Neural cell (in vitro differentiated cells): ENCODE measurements around the gene YWHAB. TPM values are rescaled to one million over a fixed set of nuclear protein-coding genes. Genes with fewer than 3 reads are reported as not detected.

ENCODE experiments used
- H2AFZ ChIP-seq: fragments of 200-600, 300-800 bp; sonication (generic), shearing (Covaris generic); 2 replicates; pipeline ENCODE4 v1.6.0; 2014; ENCODE audit warnings: low read depth, mild to moderate bottlenecking, antibody characterized with exemption, low read length, moderate library complexity
- H3F3A ChIP-seq: fragments of 200-600 bp; shearing (Covaris generic); 2 replicates; pipeline ENCODE4 v1.6.1; 2016; ENCODE audit warnings: mild to moderate bottlenecking, moderate library complexity, mixed read lengths, antibody characterized with exemption, low read length; ENCODE audit not compliant: insufficient read depth, poor library complexity, severe bottlenecking
- H3K27ac ChIP-seq: fragments of 200-600, 300-800 bp; sonication (generic), shearing (Covaris generic); 2 replicates; pipeline ENCODE4 v1.5.1; 2014; ENCODE audit warnings: mild to moderate bottlenecking, low read length, moderate library complexity
- H3K27me3 ChIP-seq: fragments of 300-800, 200-600 bp; sonication (generic), shearing (Covaris generic); 2 replicates; pipeline ENCODE4 v1.6.0; 2014; ENCODE audit warnings: mild to moderate bottlenecking, low read depth, low read length, moderate library complexity; ENCODE audit not compliant: insufficient read depth
- H3K36me3 ChIP-seq: fragments of 300-800, 200-600 bp; sonication (generic), shearing (Covaris generic); 2 replicates; pipeline ENCODE4 v1.5.1; 2014; ENCODE audit warnings: mild to moderate bottlenecking, antibody characterized with exemption, low read length, moderate library complexity; ENCODE audit not compliant: insufficient read depth
- H3K4me2 ChIP-seq: fragments of 300-800, 200-600 bp; sonication (generic), shearing (Covaris generic); 2 replicates; pipeline ENCODE4 v1.6.0; 2014; ENCODE audit warnings: mild to moderate bottlenecking, low read length
- H3K4me3 ChIP-seq: fragments of 300-800, 200-600 bp; sonication (generic), shearing (Covaris generic); 2 replicates; pipeline ENCODE4 v1.5.1; 2014; ENCODE audit warnings: mild to moderate bottlenecking, low read length, moderate library complexity
- H3K79me2 ChIP-seq: fragments of 200-600 bp; shearing (Covaris generic); replicated peaks from 2 replicates; pipeline ENCODE4 v1.6.0; 2014; ENCODE audit warnings: mild to moderate bottlenecking, low read length, moderate library complexity; ENCODE audit not compliant: insufficient read depth
- H3K9ac ChIP-seq: fragments of 300-800, 200-600 bp; sonication (generic), shearing (Covaris generic); 2 replicates; pipeline ENCODE4 v1.6.1; 2016; ENCODE audit warnings: mild to moderate bottlenecking, low read length, mixed read lengths
- H3K9me2 ChIP-seq: fragments of 200-600 bp; shearing (Covaris generic); 2 replicates; pipeline ENCODE4 v1.6.1; 2016; ENCODE audit warnings: mild to moderate bottlenecking, low read length, mixed read lengths; ENCODE audit not compliant: insufficient read depth
- H3K9me3 ChIP-seq: fragments of 200-600, 300-800 bp; sonication (generic), shearing (Covaris generic); 2 replicates; pipeline ENCODE4 v1.6.1; 2016; ENCODE audit warnings: mild to moderate bottlenecking, mixed run types, low read length, moderate library complexity, mixed read lengths
- H4K20me1 ChIP-seq: fragments of 200-600 bp; shearing (Covaris generic); 2 replicates; pipeline ENCODE4 v1.6.1; 2016; ENCODE audit warnings: mild to moderate bottlenecking, mixed run types; ENCODE audit not compliant: insufficient read depth
- EP300 ChIP-seq: fragments of 450-650 bp; conservative IDR thresholded peaks from 2 replicates; pipeline ENCODE4 v1.6.1; 2014; ENCODE audit warnings: antibody characterized with exemption, mild to moderate bottlenecking, moderate library complexity; ENCODE audit not compliant: poor library complexity, severe bottlenecking
- EZH2 ChIP-seq: fragments of 200-600, 300-800 bp; shearing (Covaris generic), sonication (generic); IDR thresholded peaks from 2 replicates; pipeline ENCODE4 v1.6.1; 2014; ENCODE audit warnings: antibody characterized with exemption, low read length, borderline replicate concordance, mild to moderate bottlenecking; ENCODE audit not compliant: insufficient read depth, poor library complexity, severe bottlenecking
- MXI1 ChIP-seq: fragments of 450-650 bp; conservative IDR thresholded peaks from 2 replicates; pipeline ENCODE4 v1.6.1; 2014; ENCODE audit warnings: antibody characterized with exemption, mild to moderate bottlenecking; ENCODE audit not compliant: poor library complexity, severe bottlenecking
- POLR2AphosphoS5 ChIP-seq: IDR thresholded peaks from 2 replicates; pipeline ENCODE4 v1.6.1; 2012
- RAD21 ChIP-seq: fragments of 450-650 bp; conservative IDR thresholded peaks from 2 replicates; pipeline ENCODE4 v1.6.1; 2014; ENCODE audit warnings: antibody characterized with exemption, mild to moderate bottlenecking, moderate library complexity
- SMC3 ChIP-seq: fragments of 450-650 bp; conservative IDR thresholded peaks from 2 replicates; pipeline ENCODE4 v1.6.1; 2014; ENCODE audit warnings: antibody characterized with exemption, mild to moderate bottlenecking, moderate library complexity; ENCODE audit not compliant: poor library complexity
- TAF1 ChIP-seq: IDR thresholded peaks from 2 replicates; pipeline ENCODE4 v1.6.1; 2012; ENCODE audit warnings: low read depth
- polyA plus RNA-seq: library from polyadenylated mRNA; depleted of rRNA; stranded (reverse); fragments of >200 nt; gene quantifications from 2 replicates; pipeline ENCODE4 v1.2.3, GENCODE V29; 2014
- TF ChIP-seq, protein P1 (sequence below): fragments of 450-650 bp; IDR thresholded peaks from 2 replicates; pipeline ENCODE4 v1.5.1; 2014; ENCODE audit warnings: antibody characterized with exemption, mild to moderate bottlenecking, moderate library complexity; ENCODE audit not compliant: poor library complexity, severe bottlenecking
- TF ChIP-seq, protein P2 (sequence below): IDR thresholded peaks from 2 replicates; pipeline ENCODE4 v1.6.1; 2012; ENCODE audit warnings: borderline replicate concordance

YWHAB gene
- polyA plus RNA-seq, 1 donor from 2014 or later: 279 TPM

DNA sequence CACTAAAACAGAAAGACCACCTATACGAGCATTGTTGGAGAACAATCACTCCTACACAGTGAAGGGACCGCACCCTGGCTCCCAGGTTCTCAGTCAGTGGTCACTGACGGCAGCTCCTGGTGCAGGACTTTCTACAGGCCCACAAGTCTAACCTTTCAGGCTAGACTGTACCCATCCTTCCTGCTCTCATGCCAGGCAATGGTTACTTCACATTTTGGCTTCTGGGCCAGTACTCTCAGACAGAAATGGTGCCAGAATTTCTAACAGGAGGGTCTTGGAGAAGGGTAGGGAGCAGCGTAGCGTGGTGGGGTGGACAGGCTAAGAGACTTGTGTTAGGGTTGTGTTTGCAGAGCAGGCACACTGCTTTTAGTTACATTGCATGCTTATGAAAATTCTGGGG lies 62.6 kb downstream of the YWHAB start:
- H3K36me3 ChIP-seq: peaks cover 7% of the 10 kb centered on the region
- no peaks in the 10 kb centered on the region for H3K27me3 ChIP-seq

DNA sequence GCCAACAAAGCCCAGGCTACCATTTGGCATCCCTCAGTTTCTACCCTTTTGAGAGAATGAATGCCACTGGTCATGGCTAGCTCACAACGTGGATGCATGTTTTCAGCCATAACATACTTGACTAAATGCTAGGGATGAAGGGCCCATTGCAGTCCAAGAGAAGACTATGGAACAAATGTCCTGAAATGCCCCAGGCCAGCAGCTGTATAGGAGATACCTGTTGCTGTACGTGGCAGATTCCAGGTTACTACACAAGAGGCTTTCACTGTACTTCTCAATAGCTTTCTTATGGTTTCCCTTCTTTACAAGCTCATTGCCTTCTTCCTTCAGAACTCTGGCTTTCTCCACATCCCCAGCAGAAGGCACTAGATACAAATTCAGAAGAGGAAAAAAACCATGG lies 63.0 kb downstream of the YWHAB start:
- no peaks in the 10 kb centered on the region for H4K20me1 ChIP-seq
- H3K4me2 ChIP-seq: no peak overlapping the region
- no peak overlapping the region for H3K9ac ChIP-seq
- H3K79me2 ChIP-seq: no peaks in the 10 kb centered on the region
- H3K36me3 ChIP-seq: peaks cover 7% of the 10 kb centered on the region
- TF ChIP-seq, protein P1, sequence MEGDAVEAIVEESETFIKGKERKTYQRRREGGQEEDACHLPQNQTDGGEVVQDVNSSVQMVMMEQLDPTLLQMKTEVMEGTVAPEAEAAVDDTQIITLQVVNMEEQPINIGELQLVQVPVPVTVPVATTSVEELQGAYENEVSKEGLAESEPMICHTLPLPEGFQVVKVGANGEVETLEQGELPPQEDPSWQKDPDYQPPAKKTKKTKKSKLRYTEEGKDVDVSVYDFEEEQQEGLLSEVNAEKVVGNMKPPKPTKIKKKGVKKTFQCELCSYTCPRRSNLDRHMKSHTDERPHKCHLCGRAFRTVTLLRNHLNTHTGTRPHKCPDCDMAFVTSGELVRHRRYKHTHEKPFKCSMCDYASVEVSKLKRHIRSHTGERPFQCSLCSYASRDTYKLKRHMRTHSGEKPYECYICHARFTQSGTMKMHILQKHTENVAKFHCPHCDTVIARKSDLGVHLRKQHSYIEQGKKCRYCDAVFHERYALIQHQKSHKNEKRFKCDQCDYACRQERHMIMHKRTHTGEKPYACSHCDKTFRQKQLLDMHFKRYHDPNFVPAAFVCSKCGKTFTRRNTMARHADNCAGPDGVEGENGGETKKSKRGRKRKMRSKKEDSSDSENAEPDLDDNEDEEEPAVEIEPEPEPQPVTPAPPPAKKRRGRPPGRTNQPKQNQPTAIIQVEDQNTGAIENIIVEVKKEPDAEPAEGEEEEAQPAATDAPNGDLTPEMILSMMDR: no peak
- TF ChIP-seq MXI1: no peak
- no peak for TF ChIP-seq POLR2AphosphoS5
- no peak for TF ChIP-seq RAD21
- no peak for TF ChIP-seq TAF1
- no peak for TF ChIP-seq SMC3
- no peak overlapping the region for H3K4me3 ChIP-seq
- no peaks in the 10 kb centered on the region for H3F3A ChIP-seq
- no peaks in the 10 kb centered on the region for H3K27me3 ChIP-seq
- H3K9me2 ChIP-seq: no peaks in the 10 kb centered on the region
- no peak overlapping the region for H3K27ac ChIP-seq
- H3K9me3 ChIP-seq: no peaks in the 10 kb centered on the region
- no peak overlapping the region for H2AFZ ChIP-seq

More for the DNA sequence above, 62.6 kb downstream of the YWHAB start:
- Histone ChIP-seq H3K79me2 (no peaks in the 10 kb centered on the region), H4K20me1 (no peaks in the 10 kb centered on the region), H3K4me2 (no peak overlapping the region), H3K9me2 (no peaks in the 10 kb centered on the region), H3K4me3 (no peak overlapping the region), H3K9ac (no peak overlapping the region), H3K9me3 (no peaks in the 10 kb centered on the region), H3K27ac (no peak overlapping the region), H2AFZ (no peak overlapping the region), H3F3A (no peaks in the 10 kb centered on the region)
- TF ChIP-seq MXI1: no peak
- TF ChIP-seq EZH2: no peak
- no peak for TF ChIP-seq POLR2AphosphoS5
- TF ChIP-seq, protein P1: no peak
- TF ChIP-seq, protein P2, sequence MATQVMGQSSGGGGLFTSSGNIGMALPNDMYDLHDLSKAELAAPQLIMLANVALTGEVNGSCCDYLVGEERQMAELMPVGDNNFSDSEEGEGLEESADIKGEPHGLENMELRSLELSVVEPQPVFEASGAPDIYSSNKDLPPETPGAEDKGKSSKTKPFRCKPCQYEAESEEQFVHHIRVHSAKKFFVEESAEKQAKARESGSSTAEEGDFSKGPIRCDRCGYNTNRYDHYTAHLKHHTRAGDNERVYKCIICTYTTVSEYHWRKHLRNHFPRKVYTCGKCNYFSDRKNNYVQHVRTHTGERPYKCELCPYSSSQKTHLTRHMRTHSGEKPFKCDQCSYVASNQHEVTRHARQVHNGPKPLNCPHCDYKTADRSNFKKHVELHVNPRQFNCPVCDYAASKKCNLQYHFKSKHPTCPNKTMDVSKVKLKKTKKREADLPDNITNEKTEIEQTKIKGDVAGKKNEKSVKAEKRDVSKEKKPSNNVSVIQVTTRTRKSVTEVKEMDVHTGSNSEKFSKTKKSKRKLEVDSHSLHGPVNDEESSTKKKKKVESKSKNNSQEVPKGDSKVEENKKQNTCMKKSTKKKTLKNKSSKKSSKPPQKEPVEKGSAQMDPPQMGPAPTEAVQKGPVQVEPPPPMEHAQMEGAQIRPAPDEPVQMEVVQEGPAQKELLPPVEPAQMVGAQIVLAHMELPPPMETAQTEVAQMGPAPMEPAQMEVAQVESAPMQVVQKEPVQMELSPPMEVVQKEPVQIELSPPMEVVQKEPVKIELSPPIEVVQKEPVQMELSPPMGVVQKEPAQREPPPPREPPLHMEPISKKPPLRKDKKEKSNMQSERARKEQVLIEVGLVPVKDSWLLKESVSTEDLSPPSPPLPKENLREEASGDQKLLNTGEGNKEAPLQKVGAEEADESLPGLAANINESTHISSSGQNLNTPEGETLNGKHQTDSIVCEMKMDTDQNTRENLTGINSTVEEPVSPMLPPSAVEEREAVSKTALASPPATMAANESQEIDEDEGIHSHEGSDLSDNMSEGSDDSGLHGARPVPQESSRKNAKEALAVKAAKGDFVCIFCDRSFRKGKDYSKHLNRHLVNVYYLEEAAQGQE: no peak
- TF ChIP-seq EP300: no peak
- no peak for TF ChIP-seq RAD21
- no peak for TF ChIP-seq TAF1
